Psoas muscle (tissue), 8 donors: ENCODE measurements around the gene SPTA1. TPM values are rescaled to one million over a fixed set of nuclear protein-coding genes. Genes with fewer than 3 reads are reported as not detected.

ENCODE experiments used
- ATAC-seq, 4 donors: fragments of 200-7000 bp; cut with Tn5 transposase; one replicate each; pipeline ENCODE4 v1.9.1; 2020; ENCODE audit warnings: moderate library complexity in 3 of 4, mild to moderate bottlenecking in 2 of 4
- DNase-seq, 2 donors: peaks; one replicate each; pipeline ENCODE4 v3.0.0-alpha.2; 2020
- H3K27ac ChIP-seq: fragments of 200-600 bp; one replicate; pipeline ENCODE4 v1.8.0; 2022
- H3K27me3 ChIP-seq, 3 donors: fragments of 200-600 bp in 1 of 3; one replicate each; pipeline versions ENCODE4 v1.6.1 to v1.8.0; 2013 to 2022; ENCODE audit warnings: low read length in 2 of 3, mild to moderate bottlenecking in 2 of 3, moderate library complexity in 1 of 3; ENCODE audit not compliant: insufficient read depth in 3 of 3
- H3K36me3 ChIP-seq, 2 donors: fragments of 200-600 bp in 1 of 2; one replicate each; pipeline versions ENCODE4 v1.6.1 to v1.8.0; 2013 to 2022; ENCODE audit warnings: low read depth in 1 of 2, mild to moderate bottlenecking in 1 of 2, moderate library complexity in 1 of 2; ENCODE audit not compliant: insufficient read depth in 1 of 2
- H3K4me1 ChIP-seq: fragments of 200-600 bp; one replicate; pipeline ENCODE4 v1.8.0; 2022
- H3K4me3 ChIP-seq: fragments of 200-600 bp; one replicate; pipeline ENCODE4 v1.8.0; 2022; ENCODE audit warnings: mild to moderate bottlenecking
- H3K9me3 ChIP-seq: fragments of 200-600 bp; one replicate; pipeline ENCODE4 v1.8.0; 2022
- WGBS, 3 donors: extraction: QIAGEN DNeasy Blood & Tissue Kit; methylation state at CpG; one replicate each; pipeline versions ENCODE4 v1.1.6 to v1.1.7; 2013; 5-methylcytosine and 5-hydroxymethylcytosine counted together
- intact Hi-C, 2 donors: fragments of 100-400 bp; cut with DNase I; formaldehyde crosslinking; loops; one replicate each; pipeline versions ENCODE4 v1.11.0 to v1.14.2; 2022
- polyA plus RNA-seq, 3 donors: library from polyadenylated mRNA; stranded (reverse); fragments of 200-250 nt; gene quantifications; one replicate each; pipeline ENCODE4 v1.2.3, GENCODE V29; 2013
- total RNA-seq, 4 donors: library from RNA; stranded (reverse); fragmentation: NEBNext Ultra II Directional in 2 of 4; extraction: Animal tissue kit (Norgen Biotek cat#: 25700) in 2 of 4; gene quantifications; one replicate each; pipeline versions ENCODE4 v1.2.1 to v1.2.4, GENCODE V29; 2021 to 2023
- TF ChIP-seq, protein P1 (sequence below): fragments of 200-600 bp; IDR thresholded peaks from one replicate; pipeline ENCODE4 v1.8.0; 2022; ENCODE audit warnings: antibody characterized with exemption
- donor health status: healthy with polysubstance abuse.
- donor health status: DM: no; HTN: no; CAD: no; lungs with moderate emphysema.
- donor health status: Bipolar disorder and iron deficiency.
- donor health status: healthy.
- donor health status: DM: yes; HTN: yes; CAD: no.
- donor health status: DM: no; HTN: no; CAD: no.
- donor health status: DM: no; HTN: no; CAD: no.
- donor health status: DM: yes; HTN: yes; CAD: no.

Gene SPTA1
- total and polyA plus RNA-seq, 7 donors, result 0.05 to 0.74 (median 0.14) TPM; not detected in 2

DNA sequence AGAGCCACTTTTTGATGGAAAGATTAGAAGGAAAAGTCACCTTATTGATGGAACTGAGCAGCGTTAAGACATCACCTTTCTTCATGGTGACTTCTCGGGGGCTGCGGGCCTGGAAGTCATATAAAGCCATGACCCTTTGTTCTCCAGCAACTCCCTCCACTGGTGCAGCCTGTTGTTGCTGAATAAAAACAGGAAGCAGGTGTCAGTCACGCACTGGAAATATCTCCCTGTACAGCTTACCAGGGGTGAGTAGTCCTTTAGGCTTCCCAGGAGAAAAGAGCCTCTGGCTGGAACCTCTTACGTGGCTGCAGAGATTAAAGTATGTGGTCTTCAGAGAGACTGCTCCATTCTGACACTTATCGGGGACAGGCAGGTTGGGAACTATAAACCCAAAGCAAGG is 31.9 kb downstream of the SPTA1 start:
- H3K36me3 ChIP-seq, result no peaks in the 10 kb centered on the region
- H3K27me3 ChIP-seq, result no peaks in the 10 kb centered on the region
- no peaks in the 10 kb centered on the region for H3K4me1 ChIP-seq
- no peak for DNase-seq
- no peak overlapping the region for H3K4me3 ChIP-seq
- 42 to 49% (median 42%) methylated on average over 6 of the region's 6 CpGs for WGBS, 3 donors
- no peaks in the 10 kb centered on the region for H3K9me3 ChIP-seq
- intact Hi-C loops, result no loop called here
- TF ChIP-seq, protein P1, sequence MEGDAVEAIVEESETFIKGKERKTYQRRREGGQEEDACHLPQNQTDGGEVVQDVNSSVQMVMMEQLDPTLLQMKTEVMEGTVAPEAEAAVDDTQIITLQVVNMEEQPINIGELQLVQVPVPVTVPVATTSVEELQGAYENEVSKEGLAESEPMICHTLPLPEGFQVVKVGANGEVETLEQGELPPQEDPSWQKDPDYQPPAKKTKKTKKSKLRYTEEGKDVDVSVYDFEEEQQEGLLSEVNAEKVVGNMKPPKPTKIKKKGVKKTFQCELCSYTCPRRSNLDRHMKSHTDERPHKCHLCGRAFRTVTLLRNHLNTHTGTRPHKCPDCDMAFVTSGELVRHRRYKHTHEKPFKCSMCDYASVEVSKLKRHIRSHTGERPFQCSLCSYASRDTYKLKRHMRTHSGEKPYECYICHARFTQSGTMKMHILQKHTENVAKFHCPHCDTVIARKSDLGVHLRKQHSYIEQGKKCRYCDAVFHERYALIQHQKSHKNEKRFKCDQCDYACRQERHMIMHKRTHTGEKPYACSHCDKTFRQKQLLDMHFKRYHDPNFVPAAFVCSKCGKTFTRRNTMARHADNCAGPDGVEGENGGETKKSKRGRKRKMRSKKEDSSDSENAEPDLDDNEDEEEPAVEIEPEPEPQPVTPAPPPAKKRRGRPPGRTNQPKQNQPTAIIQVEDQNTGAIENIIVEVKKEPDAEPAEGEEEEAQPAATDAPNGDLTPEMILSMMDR, result no peak
- no peak overlapping the region for H3K27ac ChIP-seq
- no peak for ATAC-seq

DNA sequence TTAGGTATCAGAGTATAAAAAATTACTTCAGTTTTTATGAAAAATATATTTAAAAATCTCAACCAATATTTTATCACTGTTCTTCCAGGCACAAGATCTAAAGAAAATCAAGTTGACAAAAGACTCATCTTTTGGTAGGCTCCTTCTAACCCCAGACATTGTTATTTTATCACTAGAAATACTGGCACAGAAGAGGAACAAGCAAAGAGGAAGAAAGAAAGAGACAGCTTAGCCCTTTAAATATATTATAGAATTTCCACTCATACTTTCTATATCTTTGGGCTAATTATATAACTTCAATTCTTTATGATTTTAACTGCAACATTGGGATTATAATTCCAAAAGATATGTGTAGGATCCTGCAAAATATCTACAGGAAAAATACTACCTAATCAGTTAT is 32.4 kb downstream of the SPTA1 start:
- TF ChIP-seq, protein P1, result no peak
- Histone ChIP-seq H3K36me3 (no peaks in the 10 kb centered on the region), H3K4me1 (no peaks in the 10 kb centered on the region), H3K4me3 (no peak overlapping the region), H3K27me3 (no peaks in the 10 kb centered on the region), H3K9me3 (no peaks in the 10 kb centered on the region), H3K27ac (no peak overlapping the region)
- intact Hi-C loops, result no loop called here
- ATAC-seq, result no peak
- DNase-seq, result no peak

DNA sequence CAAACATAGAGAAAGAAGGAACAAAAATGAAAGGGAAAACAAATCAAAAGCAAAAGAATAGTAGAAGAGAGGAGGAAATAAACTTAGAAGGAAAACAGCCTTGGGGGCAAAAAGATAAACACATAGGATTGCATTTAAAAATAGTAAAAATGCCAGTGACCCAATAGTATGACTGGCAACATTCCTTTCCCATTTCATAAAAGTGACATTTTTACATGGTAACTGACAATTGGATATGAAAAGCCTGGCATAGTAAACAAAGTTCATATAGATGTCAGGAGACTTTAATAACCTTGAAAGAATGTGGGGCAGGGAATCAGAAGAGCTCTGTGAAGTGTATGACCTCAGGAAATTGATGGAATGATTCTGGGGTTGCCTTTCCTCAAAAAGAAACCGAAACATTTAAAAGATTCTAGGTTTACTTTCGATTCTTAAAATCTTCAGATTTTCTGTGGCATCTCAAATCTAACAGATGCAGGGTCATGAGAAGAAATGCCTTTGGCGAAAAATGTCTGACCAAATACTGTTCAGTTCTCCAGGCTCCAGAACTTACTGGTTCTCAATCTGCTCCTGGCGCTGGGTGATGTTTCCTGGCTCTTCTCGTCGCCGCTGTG is 33.7 kb downstream of the SPTA1 start:
- no peak for DNase-seq
- intact Hi-C loops, result no loop called here
- Histone ChIP-seq H3K4me1 (no peaks in the 10 kb centered on the region), H3K4me3 (no peak overlapping the region), H3K27me3 (no peaks in the 10 kb centered on the region), H3K36me3 (no peaks in the 10 kb centered on the region), H3K9me3 (no peaks in the 10 kb centered on the region), H3K27ac (no peak overlapping the region)
- WGBS, 3 donors, result 79 to 86% (median 82%) methylated on average over 7 of the region's 7 CpGs
- TF ChIP-seq, protein P1, result no peak
- ATAC-seq, result no peak

DNA sequence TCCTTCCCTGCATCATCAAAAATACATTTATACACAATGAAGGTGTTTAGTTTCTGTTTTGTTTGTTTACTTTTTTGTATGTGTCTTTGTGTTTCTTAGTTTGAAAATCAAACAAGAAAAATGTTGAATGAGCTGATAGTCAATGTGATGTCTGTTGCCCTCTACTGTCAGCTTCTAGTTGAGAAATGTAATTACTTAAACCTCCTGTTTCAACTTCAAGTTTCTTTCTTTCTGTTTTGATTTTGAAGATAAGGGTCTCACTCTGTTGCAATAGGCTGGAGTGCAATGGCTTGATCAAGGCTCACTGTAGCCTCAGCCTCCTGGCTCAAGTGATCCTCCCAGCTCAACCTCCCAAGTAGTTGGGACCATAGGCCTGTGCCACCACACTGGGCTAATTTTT is 37.5 kb downstream of the SPTA1 start:
- intact Hi-C loops, result no loop called here
- Histone ChIP-seq H3K27ac (no peak overlapping the region), H3K27me3 (no peaks in the 10 kb centered on the region), H3K9me3 (no peaks in the 10 kb centered on the region), H3K4me1 (no peaks in the 10 kb centered on the region), H3K4me3 (no peak overlapping the region), H3K36me3 (no peaks in the 10 kb centered on the region)
- TF ChIP-seq, protein P1, result no peak
- DNase-seq, result no peak
- ATAC-seq, result no peak

DNA sequence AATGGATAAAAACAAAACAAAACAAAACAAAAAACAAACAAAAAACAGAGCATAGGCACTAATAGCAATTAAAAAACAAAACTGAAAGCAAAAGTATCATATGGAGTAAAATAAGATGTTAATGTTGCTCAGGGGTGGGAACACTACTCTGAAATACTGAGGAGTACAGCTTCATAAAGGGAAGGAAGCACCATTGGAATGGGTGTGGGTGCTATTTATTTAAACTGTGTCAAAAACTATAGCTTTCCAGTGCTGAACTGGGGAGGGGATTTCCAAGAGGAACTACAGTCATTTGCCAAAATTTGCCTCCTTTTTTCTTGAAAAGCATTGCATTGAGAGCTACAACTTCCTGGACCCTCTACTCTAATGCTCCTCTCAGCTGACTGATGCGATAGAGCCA is 40.0 kb downstream of the SPTA1 start:
- WGBS, 3 donors, result 87 to 90% (median 88%) methylated on average over 1 of the region's 1 CpG
- intact Hi-C loops, result no loop called here
- Histone ChIP-seq H3K9me3 (no peaks in the 10 kb centered on the region), H3K27me3 (no peaks in the 10 kb centered on the region), H3K4me3 (no peak overlapping the region), H3K27ac (no peak overlapping the region), H3K4me1 (no peaks in the 10 kb centered on the region), H3K36me3 (no peaks in the 10 kb centered on the region)
- TF ChIP-seq, protein P1, result no peak
- no peak for ATAC-seq
- DNase-seq, result no peak
